GM10266 (cell line): ENCODE data around the gene PSMD1.

Source experiments
- DNase-seq: peaks from one replicate; pipeline ENCODE4 v3.0.0; 2012; ENCODE audit errors: extremely low spot score
- CTCF ChIP-seq: IDR thresholded peaks from 2 replicates; pipeline ENCODE4 v1.5.1; 2012; ENCODE audit warnings: mild to moderate bottlenecking, low read depth; ENCODE audit not compliant: control insufficient read depth, insufficient read depth; ENCODE audit errors: missing control alignments

The PSMD1 gene

GRCh38 chr2:231104115-231104713 is 47.5 kb downstream of the PSMD1 start:
- peak; percentile 85 for TF ChIP-seq CTCF
- peak; percentile 49 for DNase-seq

GRCh38 chr2:231110551-231110950 is 53.9 kb downstream of the PSMD1 start:
- no peak for DNase-seq
- TF ChIP-seq CTCF: peak; percentile 14

GRCh38 chr2:231111987-231112386 is 55.3 kb downstream of the PSMD1 start:
- no peak for TF ChIP-seq CTCF
- no peak for DNase-seq

- TF ChIP-seq CTCF: no peak
- no peak for DNase-seq
Observed at GRCh38 chr2:231113489-231113888, 56.8 kb downstream of the PSMD1 start.

- TF ChIP-seq CTCF: no peak
- DNase-seq: no peak
Observed at GRCh38 chr2:231115651-231116050, 59.0 kb downstream of the PSMD1 start.

GRCh38 chr2:231117148-231117547 is 60.5 kb downstream of the PSMD1 start:
- TF ChIP-seq CTCF: no peak

GRCh38 chr2:231117922-231118613 is 61.4 kb downstream of the PSMD1 start:
- DNase-seq: peak; percentile 6
- TF ChIP-seq CTCF: no peak

More at GRCh38 chr2:231117148-231117547, 60.5 kb downstream of the PSMD1 start:
- DNase-seq: no peak
